GM18520 (cell line): ENCODE results near the gene TCF3.

Experiments used
- ATAC-seq: cut with Tn5 transposase; IDR thresholded peaks from one replicate; pipeline ENCODE4 v1.9.1; 2021; ENCODE audit not compliant: unreplicated experiment

Gene TCF3

DNA sequence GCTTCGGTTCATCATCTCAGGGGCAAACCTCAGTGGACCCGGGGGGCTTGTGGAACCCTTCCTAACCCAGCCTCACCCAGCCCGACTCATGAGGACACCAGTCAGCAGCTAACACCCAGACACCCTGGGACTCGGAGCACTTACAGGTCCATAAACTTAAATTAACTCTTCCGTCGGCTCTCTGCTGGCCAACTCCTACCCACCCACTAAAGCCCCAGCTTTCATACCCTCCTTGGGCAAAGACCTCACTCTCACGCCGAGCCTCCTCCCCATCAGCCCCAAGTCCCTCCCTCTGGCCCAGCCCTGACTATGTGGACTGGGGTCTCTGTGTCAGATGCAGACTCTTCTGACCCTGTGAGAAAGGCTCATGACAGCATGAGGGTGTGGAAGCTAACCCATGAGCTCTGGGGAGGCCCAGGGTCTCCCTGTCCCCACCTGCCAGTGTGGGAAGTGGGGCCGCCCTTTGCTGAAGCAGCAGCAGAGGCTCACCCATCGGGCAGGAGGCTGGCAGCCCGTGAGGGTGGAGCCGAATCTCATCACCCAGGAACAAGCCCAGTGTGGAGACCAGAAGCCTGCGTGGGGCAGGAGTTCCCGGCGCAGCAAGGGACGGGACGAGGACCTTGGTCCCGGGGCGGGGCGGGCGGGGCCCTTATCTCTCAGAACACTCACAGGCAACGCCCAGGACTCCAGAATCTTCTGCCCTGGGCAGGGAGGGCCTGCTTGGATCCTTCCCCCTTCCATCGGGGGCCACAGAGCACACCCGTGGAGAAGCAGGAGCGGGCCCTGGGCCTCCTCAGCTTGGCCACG is 19.8 kb downstream of the TCF3 start:
- no peak for ATAC-seq

DNA sequence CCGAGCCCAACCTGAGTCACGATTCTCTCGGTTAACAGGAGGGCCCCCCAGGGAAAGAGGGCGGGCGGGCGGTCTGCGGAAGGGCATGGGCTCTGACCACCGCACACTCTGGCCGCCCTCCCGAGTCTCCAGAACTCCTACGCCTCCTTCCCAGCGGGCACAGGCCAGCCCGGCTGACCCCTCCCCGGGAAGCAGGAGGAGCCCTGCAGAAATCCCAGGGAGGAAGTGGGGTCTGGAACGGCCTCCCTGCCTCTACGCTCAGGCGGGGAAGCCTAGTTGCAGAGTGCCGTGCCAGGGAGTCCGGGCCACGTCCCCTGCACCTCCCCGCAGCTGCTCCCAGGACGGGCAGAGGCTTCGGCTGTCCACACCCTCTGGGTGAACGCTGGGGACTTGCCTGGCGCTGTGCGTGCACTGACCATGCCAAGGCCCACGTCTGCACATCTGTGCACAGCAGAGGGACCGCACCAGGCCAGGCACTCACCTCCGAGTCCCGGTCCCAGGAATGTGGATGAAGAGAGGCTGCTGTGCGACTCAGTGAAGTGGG is 20.8 kb downstream of the TCF3 start:
- no peak for ATAC-seq

DNA sequence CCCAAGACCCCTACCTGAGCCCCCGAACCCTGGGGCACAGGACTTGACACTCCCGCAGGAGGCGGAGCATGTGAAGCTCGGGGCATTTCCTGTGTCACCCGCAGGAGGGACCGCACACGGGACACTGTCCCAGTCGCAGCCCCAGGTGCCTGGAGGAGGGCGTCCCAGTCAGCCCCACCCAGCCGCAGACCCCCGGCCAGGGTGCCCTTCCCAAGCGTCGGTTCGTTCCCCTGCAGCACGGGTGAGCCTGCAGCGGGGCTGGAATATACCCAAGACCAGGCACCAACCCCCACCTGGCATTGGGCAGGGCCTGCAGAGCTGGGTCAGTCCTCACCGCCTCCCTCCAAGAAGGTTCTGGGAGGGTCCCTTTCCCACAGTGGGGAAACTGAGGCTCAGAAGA is 21.6 kb downstream of the TCF3 start:
- no peak for ATAC-seq

DNA sequence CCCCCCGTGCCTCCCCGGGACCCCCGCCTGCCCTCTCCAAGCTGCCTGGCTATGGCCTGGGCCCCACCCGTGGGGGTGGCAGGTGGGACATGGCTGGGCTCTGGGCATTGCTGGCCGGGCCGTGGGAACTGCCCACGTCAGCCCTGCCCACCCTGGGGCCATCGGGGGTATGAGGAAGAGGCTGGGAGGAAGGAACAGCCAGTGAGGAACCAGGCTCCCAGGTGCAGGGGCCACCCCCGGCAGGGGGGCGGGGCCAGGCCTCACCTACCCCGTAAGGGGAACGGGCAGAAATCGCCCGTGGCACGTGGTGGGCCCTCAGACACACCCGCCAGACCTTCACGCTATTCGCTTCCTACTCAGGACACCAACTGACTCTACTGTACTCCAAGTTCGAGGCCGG is 22.4 kb downstream of the TCF3 start:
- no peak for ATAC-seq

DNA sequence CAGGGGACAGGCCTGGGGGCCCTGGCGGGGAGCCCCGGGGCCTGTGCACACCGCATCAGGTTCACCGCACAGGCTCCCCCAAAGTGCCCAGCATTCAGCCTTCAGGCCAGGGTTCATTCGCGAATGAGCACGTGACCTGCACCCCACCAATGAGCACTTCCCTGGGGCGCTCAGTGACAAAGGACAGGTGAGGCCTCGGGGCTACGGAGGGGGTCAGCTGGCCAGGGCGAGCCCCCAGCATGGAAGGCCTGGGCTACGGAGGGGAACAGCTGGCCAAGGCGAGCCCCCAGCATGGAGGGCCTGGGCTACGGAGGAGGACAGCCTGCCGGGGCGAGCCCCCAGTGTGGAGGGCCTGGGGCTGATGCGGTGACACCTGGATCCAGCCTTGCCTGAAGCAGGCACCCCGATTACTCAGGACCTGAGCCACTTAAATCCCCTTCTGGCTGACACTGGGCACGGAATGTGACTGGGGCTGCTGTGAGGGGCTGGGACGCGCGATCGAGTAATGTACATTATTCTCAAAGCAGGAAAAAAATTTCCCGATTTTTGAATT is 23.1 kb downstream of the TCF3 start:
- ATAC-seq = no peak

DNA sequence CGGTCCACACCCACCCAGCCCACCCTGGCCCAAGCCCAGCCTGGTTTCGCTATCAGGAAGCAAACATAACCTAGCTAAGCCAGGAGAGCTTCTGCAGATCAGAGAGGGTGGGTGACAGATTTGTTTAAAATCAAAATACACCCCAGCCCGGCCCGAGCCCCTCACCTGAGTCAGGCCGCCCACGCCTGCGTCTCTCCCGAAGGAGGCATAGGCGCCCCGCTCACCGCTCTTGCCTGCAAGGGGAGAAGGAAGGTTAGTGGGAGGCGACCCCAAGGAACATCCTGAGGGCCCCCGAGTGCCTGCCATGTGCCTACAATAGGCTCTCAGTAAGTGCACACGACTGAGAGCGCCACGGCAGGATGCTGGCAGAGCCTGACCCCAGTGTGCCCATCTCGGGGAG is 25.2 kb downstream of the TCF3 start:
- ATAC-seq = no peak

DNA sequence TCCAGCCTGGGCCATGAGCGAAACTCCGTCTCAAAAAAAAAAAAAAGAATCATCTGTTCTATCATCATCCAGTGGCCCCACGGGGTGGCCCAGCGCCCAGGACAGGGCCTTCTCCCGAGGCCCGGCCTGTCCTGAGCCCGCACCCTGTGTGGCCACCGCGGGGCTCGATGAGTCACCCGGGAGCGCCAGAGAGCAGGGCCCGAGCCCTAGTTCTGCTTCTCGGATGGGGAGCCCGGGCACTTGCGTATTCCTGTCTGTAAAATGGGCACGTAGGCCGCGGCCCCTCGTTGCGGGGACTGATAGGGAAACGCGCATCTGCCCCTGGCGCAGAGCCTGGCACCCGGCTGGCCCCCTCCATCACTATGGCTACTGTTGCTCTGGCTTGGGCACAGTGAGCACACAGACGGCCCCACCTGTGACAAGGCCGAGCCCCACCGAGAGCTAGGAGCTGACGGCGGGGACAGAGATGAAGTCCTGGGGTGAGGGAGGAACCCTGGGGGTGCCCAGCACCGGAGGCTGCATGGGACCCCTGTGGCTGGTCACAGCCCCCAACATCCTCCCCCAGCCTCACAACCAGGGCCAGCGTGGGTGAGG is 25.9 kb downstream of the TCF3 start:
- ATAC-seq = no peak

DNA sequence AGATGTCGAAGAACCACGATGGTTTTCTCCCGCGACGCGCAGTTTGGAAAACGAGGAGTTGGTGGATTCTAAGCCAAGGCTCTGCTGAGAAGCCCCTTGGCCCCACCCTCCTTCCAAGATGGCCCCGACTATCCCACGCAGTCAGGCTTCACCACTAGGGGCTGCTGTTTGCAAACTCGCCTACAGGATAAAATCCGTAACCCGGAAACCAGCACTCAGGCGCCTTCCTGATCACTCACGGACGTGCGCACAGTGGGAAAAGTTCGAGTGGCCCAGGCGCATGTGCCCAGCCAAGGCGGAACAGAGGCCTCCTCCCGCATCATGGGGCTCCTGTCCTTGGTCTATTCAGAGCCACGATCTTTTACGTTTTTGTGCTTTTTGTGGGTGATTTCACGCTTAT is 28.0 kb downstream of the TCF3 start:
- no peak for ATAC-seq

DNA sequence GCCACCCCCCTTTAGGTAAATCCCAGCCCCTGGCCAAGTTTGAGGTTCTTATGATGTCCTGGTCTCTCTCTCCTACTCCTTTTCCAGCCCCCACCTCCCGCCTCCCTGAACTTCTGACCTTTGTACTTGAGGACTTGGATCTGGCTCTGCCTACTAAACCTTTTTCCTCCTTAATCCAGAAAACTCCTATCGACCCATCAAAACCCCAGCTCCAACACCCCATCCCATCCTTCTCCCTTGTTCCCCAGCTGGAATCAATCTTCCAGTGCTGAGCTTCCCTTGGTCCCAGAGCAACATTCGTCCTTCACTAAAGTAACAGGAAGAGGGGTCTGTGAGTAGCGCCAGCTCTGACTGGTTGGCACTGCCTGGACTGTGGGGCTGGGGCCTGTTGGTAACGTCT is 29.9 kb downstream of the TCF3 start:
- ATAC-seq = no peak

DNA sequence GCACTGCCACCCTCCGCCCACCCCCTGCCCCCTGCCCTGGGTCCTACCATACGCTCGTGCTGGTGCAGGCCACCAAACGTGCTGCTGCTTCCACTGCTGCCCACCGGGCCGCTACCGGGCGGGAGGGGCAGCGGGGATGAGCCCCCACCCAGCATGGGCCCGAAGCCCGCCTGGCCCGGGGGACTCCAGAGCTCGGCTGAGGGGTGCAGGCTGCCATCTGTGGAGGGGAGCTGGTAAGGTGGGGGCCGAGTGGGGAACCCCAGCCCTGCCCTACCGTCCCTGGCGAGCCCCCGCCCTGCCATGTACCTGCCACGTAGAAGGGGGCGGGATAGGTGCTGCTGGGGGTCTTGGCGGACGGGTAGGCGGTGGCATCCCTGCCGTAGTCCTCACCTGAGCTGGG is 30.4 kb downstream of the TCF3 start:
- no peak for ATAC-seq

DNA sequence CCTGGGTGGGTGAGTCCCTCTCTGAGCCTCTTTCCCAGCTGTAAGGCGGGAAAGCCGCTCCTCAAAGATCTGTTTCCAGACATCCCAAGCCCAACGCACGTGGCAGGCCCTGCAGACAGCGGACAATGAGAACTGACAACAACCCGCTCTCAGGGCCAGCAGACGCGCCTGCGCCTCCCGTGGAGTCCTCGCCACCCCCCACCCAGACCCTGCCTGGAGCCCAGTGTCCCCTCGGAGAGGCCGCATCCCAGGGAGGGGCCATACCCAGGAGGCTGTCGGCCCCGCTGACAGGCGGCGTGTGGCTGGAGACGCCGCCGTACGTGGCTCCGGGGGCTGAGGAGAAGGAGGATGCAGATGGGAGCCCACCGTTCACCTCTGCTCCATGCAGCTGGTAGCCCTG is 30.8 kb downstream of the TCF3 start:
- ATAC-seq = no peak

DNA sequence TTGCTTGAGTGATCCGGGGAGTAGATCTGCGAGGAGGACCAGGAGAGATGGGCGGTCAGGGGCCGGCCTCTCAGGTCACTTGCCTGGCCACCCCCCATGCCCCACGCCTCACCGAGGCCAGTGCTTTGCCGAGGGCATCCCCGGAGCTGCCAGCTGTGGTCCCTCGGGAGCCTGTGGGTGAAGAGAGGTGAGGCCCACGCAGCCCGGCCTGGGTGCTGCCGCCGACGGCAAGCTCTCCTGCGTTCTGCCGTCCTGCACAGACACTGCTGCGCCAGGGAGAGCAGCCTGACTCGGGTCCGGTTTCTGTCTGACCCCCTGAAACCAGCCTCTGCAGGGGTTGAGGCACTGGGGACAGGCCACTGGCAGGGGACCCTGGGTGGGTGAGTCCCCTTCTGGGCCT is 31.4 kb downstream of the TCF3 start:
- no peak for ATAC-seq

DNA sequence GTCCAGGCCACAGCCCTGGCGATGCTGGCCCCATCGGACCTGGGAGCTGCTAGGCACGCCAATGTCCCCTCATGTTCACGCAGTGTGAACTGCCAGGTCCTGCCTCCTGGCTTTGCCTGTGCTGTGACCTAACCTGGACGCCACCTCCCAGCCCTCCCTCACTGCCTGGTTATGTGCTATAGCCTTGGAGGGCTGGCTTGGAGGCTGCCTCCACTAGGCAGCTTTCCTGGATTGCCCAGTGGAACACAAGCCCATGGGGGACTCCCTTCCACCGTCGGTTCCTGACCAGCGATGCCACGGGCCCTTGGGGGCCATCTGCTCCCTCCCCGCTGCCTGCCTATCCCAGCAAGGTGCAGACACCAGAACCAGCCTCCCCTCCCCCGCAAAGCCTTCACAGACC is 31.9 kb downstream of the TCF3 start:
- ATAC-seq = no peak

DNA sequence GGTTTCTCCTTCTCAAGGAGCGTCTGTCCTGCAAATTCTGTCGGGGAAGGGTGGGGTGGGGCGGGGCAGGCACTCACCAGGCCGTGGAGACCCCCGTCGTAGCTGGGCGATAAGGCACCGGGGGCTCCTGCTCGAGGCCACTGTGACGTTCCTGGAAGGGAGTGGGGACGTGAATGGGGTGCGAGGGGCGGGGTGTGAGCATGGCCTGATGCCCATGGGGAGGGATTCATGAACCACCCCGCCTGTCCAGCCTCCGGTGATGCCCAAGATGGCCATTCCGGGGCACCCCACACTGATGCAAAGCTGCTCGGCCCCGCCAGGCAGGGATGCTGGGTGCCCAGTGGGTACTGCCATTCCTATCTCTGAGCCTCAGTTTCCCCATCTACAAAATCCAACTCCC is 32.7 kb downstream of the TCF3 start:
- ATAC-seq = no peak

DNA sequence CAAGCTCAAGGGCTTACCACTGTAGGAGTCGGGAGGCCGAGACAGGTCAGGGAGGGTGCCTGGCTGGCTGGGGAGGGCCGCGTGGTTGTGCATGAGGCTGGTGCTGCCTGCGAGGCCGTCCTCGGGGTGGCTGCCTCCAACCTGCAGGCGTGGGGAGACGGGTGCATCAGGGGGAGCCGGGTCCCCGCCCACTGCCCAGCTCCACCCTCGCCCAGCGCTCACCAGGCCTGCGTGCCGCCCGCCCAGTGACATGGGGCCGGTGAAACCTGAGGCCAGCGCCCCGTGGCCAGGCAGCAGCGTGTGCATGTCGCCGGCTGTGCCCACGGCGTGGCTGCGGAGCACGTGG is 33.3 kb downstream of the TCF3 start:
- ATAC-seq = no peak

DNA sequence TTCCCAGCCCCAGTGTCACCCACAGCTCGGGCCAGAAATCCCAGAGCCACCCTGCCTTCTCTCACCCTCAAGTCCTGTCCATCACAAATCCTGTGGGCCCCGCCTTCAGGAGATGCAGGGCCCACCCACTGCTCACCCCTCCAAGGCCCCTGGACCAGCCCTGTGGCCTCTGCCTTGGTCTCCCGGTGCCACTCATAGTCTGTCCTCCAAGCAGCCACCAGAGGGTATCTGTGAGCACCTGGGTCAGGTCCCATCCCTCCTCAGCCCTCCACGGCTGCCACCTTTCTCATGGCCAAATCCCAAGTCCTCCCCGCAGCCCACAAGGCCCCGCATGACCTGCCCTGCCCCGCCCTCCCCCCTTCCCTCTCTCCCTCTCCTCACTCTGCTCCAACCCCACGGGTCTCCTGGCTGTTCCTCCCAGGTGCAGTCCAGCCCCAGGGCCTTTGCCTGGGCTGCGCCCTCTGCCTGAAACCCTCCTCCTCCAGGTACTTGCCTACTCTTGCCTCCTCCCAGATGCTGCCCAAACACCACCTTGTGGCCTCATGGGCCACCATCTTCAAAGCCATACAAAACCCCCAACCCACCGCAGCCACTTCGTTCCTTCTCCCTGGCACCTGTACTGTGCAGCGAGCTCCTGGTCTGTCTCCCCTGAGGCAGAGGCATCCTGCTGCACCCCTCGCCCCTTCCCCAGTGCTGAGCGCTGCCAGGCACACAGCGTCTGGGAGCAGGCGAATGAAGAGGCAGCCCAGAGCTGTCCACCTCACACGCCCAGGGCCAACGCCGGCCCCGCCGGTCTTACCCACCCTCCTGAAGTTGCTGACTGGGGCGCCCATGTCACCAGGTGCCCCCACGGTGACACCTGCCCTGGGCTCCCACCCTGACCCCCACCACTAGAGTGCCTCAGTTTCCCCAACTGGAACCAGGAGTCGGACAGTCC is 34.0 kb downstream of the TCF3 start:
- ATAC-seq = no peak

DNA sequence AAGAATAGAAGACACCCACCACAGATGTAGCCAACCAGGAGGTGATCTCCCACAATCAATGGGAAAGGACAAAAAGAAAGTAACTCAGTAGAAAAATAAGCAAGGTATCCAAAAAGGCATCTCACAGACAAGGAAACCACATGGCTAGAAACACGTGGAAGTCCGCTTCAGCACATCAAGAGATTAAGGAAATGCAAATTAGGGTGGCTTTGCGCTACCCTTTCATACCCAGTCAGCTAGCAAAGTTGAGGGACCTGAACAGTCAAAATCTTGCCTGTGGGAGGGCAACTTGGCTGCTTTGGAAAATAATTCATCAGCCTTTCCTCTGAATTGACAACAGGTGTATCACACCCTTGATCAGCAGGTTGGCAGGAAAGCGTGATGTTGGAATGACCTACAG is 35.5 kb downstream of the TCF3 start:
- ATAC-seq = no peak

DNA sequence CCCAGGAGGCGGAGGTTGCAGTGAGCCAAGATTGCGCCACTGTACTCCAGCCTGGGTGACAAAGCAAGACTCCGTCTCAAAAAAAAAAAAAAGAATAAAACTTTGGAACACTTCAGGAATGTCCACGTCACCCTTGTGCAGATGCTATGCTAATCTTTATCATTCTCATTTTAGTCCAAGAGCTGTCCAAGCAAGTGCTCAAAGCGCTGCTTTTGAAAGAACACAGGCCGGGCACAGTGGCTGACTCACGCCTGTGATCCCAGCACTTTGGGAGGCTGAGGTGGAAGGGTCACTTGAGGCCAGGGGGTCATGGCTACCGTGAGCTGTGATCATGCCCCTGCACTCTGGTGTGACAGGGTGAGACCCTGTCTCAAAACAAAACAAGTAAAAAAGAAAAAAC is 36.0 kb downstream of the TCF3 start:
- no peak for ATAC-seq

DNA sequence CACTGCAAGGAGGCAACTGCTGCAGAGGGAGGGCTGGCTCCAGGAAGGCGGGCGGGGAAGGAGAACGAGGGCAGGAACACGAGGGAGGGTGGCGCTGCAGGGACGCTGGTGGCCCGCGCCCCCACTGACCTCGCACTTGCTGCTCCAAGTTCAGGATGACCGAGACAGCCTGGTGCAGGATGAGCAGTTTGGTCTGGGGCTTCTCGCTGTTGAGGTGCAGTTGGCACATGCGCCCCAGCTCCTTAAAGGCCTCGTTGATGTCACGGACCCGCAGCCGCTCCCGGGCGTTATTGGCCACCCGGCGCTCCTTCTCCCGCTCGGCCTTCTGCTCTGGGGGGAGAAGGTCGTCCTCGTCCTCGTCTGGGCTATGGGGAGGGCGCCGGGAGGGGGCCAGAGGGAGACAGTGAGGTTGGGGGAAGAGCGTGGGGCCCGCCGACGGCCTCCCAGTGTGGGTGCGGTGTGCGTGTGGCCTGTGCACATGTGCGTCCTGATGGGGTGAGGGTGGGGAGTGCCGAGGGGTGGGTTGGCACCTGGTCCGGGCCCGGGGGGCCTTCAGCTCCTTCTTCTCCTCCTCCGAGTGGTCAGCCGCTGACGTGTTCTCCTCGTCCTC is 37.2 kb downstream of the TCF3 start:
- no peak for ATAC-seq

DNA sequence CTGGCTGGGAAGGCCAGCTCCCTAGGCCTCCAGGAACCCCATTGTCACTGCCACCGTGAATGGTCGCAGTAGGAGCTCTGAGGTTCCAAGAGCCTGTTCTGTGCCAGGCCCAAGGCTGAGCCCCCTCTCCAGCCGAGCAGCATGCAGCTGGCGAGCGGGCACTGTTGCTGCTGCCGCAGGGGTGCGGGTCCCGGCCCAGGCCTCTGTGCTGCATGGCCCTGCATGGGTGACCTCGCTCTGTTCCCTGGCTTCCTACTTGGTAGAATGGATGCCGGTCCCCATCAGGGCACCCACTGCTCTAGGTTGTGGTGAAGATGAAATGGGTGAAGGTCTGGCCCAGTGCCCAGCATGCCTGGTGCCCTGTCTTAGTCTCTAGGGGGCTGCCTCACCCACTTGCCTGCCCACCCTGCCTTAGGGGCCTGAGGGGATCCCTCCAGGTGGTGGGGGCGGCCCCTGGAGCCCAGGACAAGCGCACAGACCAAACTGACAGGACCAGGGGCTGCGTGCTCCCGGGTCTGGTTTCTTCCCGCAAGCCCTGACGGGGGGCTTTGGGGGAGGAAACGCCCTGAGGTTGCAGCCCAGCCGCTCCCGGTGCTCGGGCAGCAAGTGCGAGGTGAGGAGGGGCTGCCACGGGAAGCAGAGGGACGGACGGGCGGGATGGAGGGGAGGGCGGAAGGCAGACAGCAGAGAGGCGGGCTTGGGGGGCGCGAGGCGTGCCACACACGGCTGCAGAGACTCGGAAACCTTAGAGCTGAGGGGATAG is 38.4 kb downstream of the TCF3 start:
- ATAC-seq = no peak
